ENCODE results near the gene DPP6. TPM values are rescaled to one million over a fixed set of nuclear protein-coding genes. Genes with fewer than 3 reads are reported as not detected.

Gene DPP6
- polyA plus RNA-seq, 3 donors = 0.06 to 0.68 TPM; not detected in 1

GRCh38 chr7:154424350-154424749 lies 372.2 kb downstream of the DPP6 start:
- WGBS, 3 donors = 50 to 80% (median 50%) methylated on average over 8 of the region's 8 CpGs
- no peak overlapping the region for H3K27ac ChIP-seq (ENCODE audit: low read depth, low read length)

GRCh38 chr7:154425271-154425670 lies 373.1 kb downstream of the DPP6 start:
- WGBS, 3 donors = 57 to 70% (median 67%) methylated on average over 2 of the region's 2 CpGs
- H3K27ac ChIP-seq (ENCODE audit: low read depth, low read length) = no peak overlapping the region

- no peak overlapping the region for H3K27ac ChIP-seq (ENCODE audit: low read depth, low read length)
- 76 to 86% (median 77%) methylated on average over 3 of the region's 3 CpGs for WGBS, 3 donors
Measured at GRCh38 chr7:154426778-154427177, 374.6 kb downstream of the DPP6 start.

- H3K27ac ChIP-seq (ENCODE audit: low read depth, low read length) = no peak overlapping the region
Measured at GRCh38 chr7:154427533-154427932, 375.3 kb downstream of the DPP6 start.

- no peak overlapping the region for H3K27ac ChIP-seq (ENCODE audit: low read depth, low read length)
- WGBS, 3 donors = 76 to 83% (median 83%) methylated on average over 20 of the region's 20 CpGs
Measured at GRCh38 chr7:154429666-154430404, 377.6 kb downstream of the DPP6 start.

GRCh38 chr7:154430640-154431039 lies 378.4 kb downstream of the DPP6 start:
- no peak overlapping the region for H3K27ac ChIP-seq (ENCODE audit: low read depth, low read length)
- 67 to 84% (median 83%) methylated on average over 9 of the region's 9 CpGs for whole genome bisulfite sequencing, 3 donors

- WGBS, 3 donors = 85 to 92% (median 92%) methylated on average over 9 of the region's 9 CpGs
- H3K27ac ChIP-seq (ENCODE audit: low read depth, low read length) = no peak overlapping the region
Measured at GRCh38 chr7:154431045-154431444, 378.8 kb downstream of the DPP6 start.

GRCh38 chr7:154433632-154434598 lies 381.7 kb downstream of the DPP6 start:
- no peak overlapping the region for H3K27ac ChIP-seq (ENCODE audit: low read depth, low read length)
- WGBS, 3 donors = 58 to 78% (median 72%) methylated on average over 11 of the region's 11 CpGs

- H3K27ac ChIP-seq (ENCODE audit: low read depth, low read length) = no peak overlapping the region
- 69 to 73% (median 70%) methylated on average over 4 of the region's 4 CpGs for WGBS, 3 donors
Measured at GRCh38 chr7:154436560-154436959, 384.4 kb downstream of the DPP6 start.

- no peak overlapping the region for H3K27ac ChIP-seq (ENCODE audit: low read depth, low read length)
- WGBS, 3 donors = 87 to 92% (median 89%) methylated on average over 2 of the region's 2 CpGs
Measured at GRCh38 chr7:154437234-154437633, 385.0 kb downstream of the DPP6 start.

- WGBS, 3 donors = 59 to 69% (median 66%) methylated on average over 7 of the region's 7 CpGs
- no peak overlapping the region for H3K27ac ChIP-seq (ENCODE audit: low read depth, low read length)
Measured at GRCh38 chr7:154438571-154439367, 386.6 kb downstream of the DPP6 start.

GRCh38 chr7:154440058-154440457 lies 387.9 kb downstream of the DPP6 start:
- H3K27ac ChIP-seq (ENCODE audit: low read depth, low read length) = no peak overlapping the region
- 80 to 88% (median 87%) methylated on average over 9 of the region's 9 CpGs for WGBS, 3 donors

- no peak overlapping the region for H3K27ac ChIP-seq (ENCODE audit: low read depth, low read length)
- 73 to 79% (median 74%) methylated on average over 5 of the region's 5 CpGs for WGBS, 3 donors
Measured at GRCh38 chr7:154440651-154441050, 388.5 kb downstream of the DPP6 start.

GRCh38 chr7:154441811-154442210 lies 389.6 kb downstream of the DPP6 start:
- 40 to 53% (median 49%) methylated on average over 6 of the region's 6 CpGs for WGBS, 3 donors
- no peak overlapping the region for H3K27ac ChIP-seq (ENCODE audit: low read depth, low read length)

- 32 to 70% (median 57%) methylated on average over 2 of the region's 2 CpGs for WGBS, 3 donors
- no peak overlapping the region for H3K27ac ChIP-seq (ENCODE audit: low read depth, low read length)
Measured at GRCh38 chr7:154442939-154443338, 390.7 kb downstream of the DPP6 start.

- WGBS, 3 donors = 69 to 75% (median 72%) methylated on average over 6 of the region's 6 CpGs
- H3K27ac ChIP-seq (ENCODE audit: low read depth, low read length) = no peak overlapping the region
Measured at GRCh38 chr7:154450451-154450850, 398.3 kb downstream of the DPP6 start.

- H3K27ac ChIP-seq (ENCODE audit: low read depth, low read length) = no peak overlapping the region
Measured at GRCh38 chr7:154451480-154452457, 399.6 kb downstream of the DPP6 start.

GRCh38 chr7:154463794-154464193 lies 411.6 kb downstream of the DPP6 start:
- no peak overlapping the region for H3K27ac ChIP-seq (ENCODE audit: low read depth, low read length)
- WGBS, 3 donors = 85 to 90% (median 88%) methylated on average over 5 of the region's 5 CpGs

More at GRCh38 chr7:154451480-154452457, 399.6 kb downstream of the DPP6 start:
- WGBS, 3 donors = 77 to 80% (median 79%) methylated on average over 15 of the region's 15 CpGs
